ENCODE measurements around the gene SRMS. TPM values are rescaled to one million over a fixed set of nuclear protein-coding genes. Genes with fewer than 3 reads are reported as not detected.

The SRMS gene
- total and polyA plus RNA-seq, 2 of the 13 experiments (the other 11 are each of a cell fraction or from before 2014, with no cell fraction given), result not detected

- intact Hi-C loops (cut with micrococcal nuclease; ENCODE audit: unreplicated experiment), result loop anchor here (10.0 kb wide), 1 partner anchor 120 kb away; the partner anchor contains the start of genes RTEL1 and STMN3
- WGBS (ENCODE audit: low lambda C conversion rate), result 27% methylated on average over 9 of the region's 12 CpGs
- CTCF ChIA-PET (ENCODE audit: low intra/inter-chr PET ratio, low total read pairs), result no interaction called here
- TF ChIP-seq DR1 (CRISPR knock-in tag; IDR thresholded peaks at IDR 0.05), result 0 out of 2 replicates have a peak, but pooled peaks have one; percentile 41
- 0 out of 2 replicates have a peak, but pooled peaks have one; percentile 58 for TF ChIP-seq DZIP1 (CRISPR knock-in tag; IDR thresholded peaks at IDR 0.05)
- TF ChIP-seq ZNF841 (CRISPR knock-in tag; IDR thresholded peaks at IDR 0.05; ENCODE audit: borderline replicate concordance), result no peak
- TF ChIP-seq, protein P1, sequence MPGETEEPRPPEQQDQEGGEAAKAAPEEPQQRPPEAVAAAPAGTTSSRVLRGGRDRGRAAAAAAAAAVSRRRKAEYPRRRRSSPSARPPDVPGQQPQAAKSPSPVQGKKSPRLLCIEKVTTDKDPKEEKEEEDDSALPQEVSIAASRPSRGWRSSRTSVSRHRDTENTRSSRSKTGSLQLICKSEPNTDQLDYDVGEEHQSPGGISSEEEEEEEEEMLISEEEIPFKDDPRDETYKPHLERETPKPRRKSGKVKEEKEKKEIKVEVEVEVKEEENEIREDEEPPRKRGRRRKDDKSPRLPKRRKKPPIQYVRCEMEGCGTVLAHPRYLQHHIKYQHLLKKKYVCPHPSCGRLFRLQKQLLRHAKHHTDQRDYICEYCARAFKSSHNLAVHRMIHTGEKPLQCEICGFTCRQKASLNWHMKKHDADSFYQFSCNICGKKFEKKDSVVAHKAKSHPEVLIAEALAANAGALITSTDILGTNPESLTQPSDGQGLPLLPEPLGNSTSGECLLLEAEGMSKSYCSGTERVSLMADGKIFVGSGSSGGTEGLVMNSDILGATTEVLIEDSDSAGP (CRISPR knock-in tag; IDR thresholded peaks at IDR 0.05; ENCODE audit: borderline replicate concordance), result peak; percentile 28; the same call in 1 of the 2 replicates
- no peak for TF ChIP-seq NRL (CRISPR knock-in tag; IDR thresholded peaks at IDR 0.05; ENCODE audit: borderline replicate concordance)
- 0 out of 2 replicates have a peak, but pooled peaks have one; percentile 10 for TF ChIP-seq DNMT1 (CRISPR knock-in tag; IDR thresholded peaks at IDR 0.05)
- no peak for TF ChIP-seq NFIC (IDR thresholded peaks at IDR 0.05; ENCODE audit: low read length)
- TF ChIP-seq ZBTB34 (CRISPR knock-in tag; IDR thresholded peaks at IDR 0.05), result 0 out of 2 replicates have a peak, but pooled peaks have one; percentile 7
- TF ChIP-seq, protein P2, sequence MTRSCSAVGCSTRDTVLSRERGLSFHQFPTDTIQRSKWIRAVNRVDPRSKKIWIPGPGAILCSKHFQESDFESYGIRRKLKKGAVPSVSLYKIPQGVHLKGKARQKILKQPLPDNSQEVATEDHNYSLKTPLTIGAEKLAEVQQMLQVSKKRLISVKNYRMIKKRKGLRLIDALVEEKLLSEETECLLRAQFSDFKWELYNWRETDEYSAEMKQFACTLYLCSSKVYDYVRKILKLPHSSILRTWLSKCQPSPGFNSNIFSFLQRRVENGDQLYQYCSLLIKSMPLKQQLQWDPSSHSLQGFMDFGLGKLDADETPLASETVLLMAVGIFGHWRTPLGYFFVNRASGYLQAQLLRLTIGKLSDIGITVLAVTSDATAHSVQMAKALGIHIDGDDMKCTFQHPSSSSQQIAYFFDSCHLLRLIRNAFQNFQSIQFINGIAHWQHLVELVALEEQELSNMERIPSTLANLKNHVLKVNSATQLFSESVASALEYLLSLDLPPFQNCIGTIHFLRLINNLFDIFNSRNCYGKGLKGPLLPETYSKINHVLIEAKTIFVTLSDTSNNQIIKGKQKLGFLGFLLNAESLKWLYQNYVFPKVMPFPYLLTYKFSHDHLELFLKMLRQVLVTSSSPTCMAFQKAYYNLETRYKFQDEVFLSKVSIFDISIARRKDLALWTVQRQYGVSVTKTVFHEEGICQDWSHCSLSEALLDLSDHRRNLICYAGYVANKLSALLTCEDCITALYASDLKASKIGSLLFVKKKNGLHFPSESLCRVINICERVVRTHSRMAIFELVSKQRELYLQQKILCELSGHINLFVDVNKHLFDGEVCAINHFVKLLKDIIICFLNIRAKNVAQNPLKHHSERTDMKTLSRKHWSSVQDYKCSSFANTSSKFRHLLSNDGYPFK (CRISPR knock-in tag; IDR thresholded peaks at IDR 0.05; ENCODE audit: borderline replicate concordance), result no peak
- TF ChIP-seq, protein P3, sequence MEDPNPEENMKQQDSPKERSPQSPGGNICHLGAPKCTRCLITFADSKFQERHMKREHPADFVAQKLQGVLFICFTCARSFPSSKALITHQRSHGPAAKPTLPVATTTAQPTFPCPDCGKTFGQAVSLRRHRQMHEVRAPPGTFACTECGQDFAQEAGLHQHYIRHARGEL (CRISPR knock-in tag; IDR thresholded peaks at IDR 0.05), result 0 out of 2 replicates have a peak, but pooled peaks have one; percentile 27
- TF ChIP-seq SPEN (CRISPR knock-in tag; IDR thresholded peaks at IDR 0.05; ENCODE audit: low read depth), result peak; percentile 8; the same call in 1 of the 2 replicates
- TF ChIP-seq ZFP41 (CRISPR knock-in tag; IDR thresholded peaks at IDR 0.05; ENCODE audit: borderline replicate concordance), result no peak
- TF ChIP-seq NCOA1 (CRISPR knock-in tag; IDR thresholded peaks at IDR 0.05), result no peak
- TF ChIP-seq ZFP37 (CRISPR knock-in tag; IDR thresholded peaks at IDR 0.05; ENCODE audit: borderline replicate concordance), result no peak
Observed at GRCh38 chr20:63534427-63534830, 13.1 kb downstream of the SRMS start.

More at GRCh38 chr20:63534427-63534830, 13.1 kb downstream of the SRMS start:
- Histone ChIP-seq H3K4me3 (replicated peaks in 1 of 3; ENCODE audit: insufficient read depth in 1 of 3, low read depth in 2 of 3, low read length in 3 of 3) (peak overlapping the region in 1 of 3 experiments; percentile 53; a peak in 1 of 6 replicates), H3K36me3 (replicated peaks in 1 of 2; ENCODE audit: control insufficient read depth in 1 of 2, insufficient read depth in 2 of 2, low read length in 2 of 2) (no peaks in the 10 kb centered on the region), H3K9me3 (ENCODE audit: low read length) (no peaks in the 10 kb centered on the region), H2AFZ (ENCODE audit: low read length) (no peak overlapping the region), H3K4me2 (ENCODE audit: low read depth, low read length) (peak overlapping the region; percentile 54; the same call in 1 of the 2 replicates), H3K4me1 (ENCODE audit: insufficient read depth, low read length) (peaks cover 43% of the 10 kb centered on the region), H3K27ac (ENCODE audit: extremely low read length, insufficient read depth, low read length) (no peak overlapping the region), H4K20me1 (ENCODE audit: insufficient read depth, low read length) (no peaks in the 10 kb centered on the region), H3K9ac (ENCODE audit: insufficient read depth, low read depth, low read length) (no peak overlapping the region), H3K79me2 (ENCODE audit: insufficient read depth, low read length) (no peaks in the 10 kb centered on the region), H3K27me3 (ENCODE audit: control insufficient read depth in 1 of 2, insufficient read depth in 2 of 2, low read length in 2 of 2) (peaks cover 39 to 62% of the 10 kb centered on the region in 2 experiments)
- in situ Hi-C loops (cut with HindIII; ENCODE audit: extremely low pct_ligation_motif_present, low pct_unique_long_range_greater_than_20kb), result no loop called here
- POLR2A ChIA-PET, result interaction anchor here (0.8 to 2.7 kb wide), 5 partner anchors 11 to 93 kb away, joined by 3 to 9 read pairs (median 3); partner anchors contain the start of genes GMEB2, HELZ2 and PPDPF
- BruUV-seq (replicated peaks), result no TSS peak
- ATAC-seq (no peak), DNase-seq (ENCODE audit: low spot score) (no peak), FAIRE-seq (no peak)
